ACHN (cell line): ENCODE measurements around the gene BACE2.
"Not testable (repeated sequence)": the region's sequence is repeated elsewhere in the genome, so short reads cannot be mapped to it uniquely, and the experiment has no call there.

ENCODE experiments used
- DNase-seq: peaks from one replicate; pipeline ENCODE4 v3.0.0-alpha.2; 2015
- in situ Hi-C: cut with HindIII; loops from 2 replicates; pipeline ENCODE4 v1.10.0; 2017; ENCODE audit warnings: low sequenced_read_pairs, low pct_ligation_motif_present, low pct_unique_long_range_greater_than_20kb

Gene BACE2

DNA sequence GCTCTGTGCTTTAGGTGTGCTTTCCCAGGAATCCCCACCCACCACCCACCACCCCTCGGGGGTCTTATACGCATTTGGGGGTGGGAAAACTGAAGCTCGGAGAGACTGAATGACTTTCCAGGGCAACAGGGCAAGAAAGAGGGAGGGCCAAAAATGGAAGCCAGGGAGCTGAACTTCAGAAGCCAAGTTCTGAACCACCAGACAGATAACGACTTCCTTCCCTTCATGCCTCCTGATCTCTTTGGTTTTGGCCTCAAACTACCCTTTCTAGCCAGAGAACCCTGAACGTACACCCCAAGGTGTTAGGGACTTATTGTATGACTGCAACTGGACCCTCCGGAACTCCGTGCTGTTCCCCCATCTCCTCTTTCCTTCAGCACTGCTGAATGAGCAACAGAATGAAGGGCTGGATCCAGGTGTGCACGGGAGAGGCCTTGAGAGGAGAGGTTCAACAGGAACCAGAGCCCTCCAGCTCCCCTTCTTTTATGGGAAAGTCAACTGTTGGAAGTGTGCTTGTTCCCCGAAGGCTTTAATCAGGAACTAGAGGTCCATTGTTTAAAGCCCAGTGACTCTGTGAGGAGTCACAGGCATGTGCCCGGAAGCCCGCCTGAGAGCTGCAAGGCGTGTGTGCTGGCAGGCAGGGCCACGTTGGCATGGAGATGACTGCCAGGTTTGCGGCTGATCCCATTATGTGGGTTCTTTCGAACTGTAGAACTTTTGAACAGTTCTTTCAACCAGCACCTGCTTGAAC is 3.1 kb downstream of the BACE2 start:
- DNase-seq: no peak
- in situ Hi-C loops: no loop called here

- in situ Hi-C loops: no loop called here
- no peak for DNase-seq
Measured at GRCh38 chr21:41175080-41175479, 7.1 kb downstream of the BACE2 start.

DNA sequence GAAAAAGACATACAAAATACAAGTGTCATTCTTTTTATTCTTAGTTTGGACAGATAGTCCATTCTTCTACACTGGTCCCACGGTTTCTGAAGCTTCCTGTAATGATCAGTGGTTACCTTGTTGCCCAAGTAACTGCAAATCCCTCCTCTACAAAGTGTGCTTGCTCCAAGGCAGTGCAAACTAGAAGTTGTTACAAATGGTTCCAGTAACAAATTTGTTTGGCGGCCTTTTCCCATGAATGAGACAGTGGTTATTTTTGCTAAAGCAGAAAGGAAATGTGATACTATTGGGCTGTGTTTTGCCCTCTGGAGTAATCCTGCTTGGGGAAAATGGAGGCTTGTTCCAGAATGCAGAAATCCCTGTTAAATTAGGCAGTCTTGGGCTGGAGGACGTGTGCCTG is 8.9 kb downstream of the BACE2 start:
- DNase-seq: no peak
- in situ Hi-C loops: no loop called here

- peak; percentile 35 for DNase-seq
- in situ Hi-C loops: no loop called here
Measured at GRCh38 chr21:41180752-41181151, 12.8 kb downstream of the BACE2 start.

DNA sequence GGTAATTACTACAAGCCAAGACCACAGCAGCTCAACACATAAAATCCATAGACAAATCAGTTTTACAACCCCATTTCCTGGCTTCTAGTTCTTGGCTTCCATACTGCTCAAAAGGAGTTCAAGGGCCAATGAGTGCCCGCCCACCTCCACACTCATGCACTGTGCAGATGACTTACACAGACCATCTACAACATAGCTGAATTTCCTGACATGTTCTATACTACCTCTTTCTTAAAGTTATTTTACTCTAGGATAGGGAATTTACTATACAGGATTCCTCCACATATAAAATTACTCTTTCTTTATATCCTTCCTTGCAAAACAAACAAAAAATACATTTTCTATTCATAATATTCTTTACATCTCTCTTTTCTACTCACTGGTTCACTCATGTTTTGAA is 14.6 kb downstream of the BACE2 start:
- DNase-seq: no peak
- in situ Hi-C loops: no loop called here

DNA sequence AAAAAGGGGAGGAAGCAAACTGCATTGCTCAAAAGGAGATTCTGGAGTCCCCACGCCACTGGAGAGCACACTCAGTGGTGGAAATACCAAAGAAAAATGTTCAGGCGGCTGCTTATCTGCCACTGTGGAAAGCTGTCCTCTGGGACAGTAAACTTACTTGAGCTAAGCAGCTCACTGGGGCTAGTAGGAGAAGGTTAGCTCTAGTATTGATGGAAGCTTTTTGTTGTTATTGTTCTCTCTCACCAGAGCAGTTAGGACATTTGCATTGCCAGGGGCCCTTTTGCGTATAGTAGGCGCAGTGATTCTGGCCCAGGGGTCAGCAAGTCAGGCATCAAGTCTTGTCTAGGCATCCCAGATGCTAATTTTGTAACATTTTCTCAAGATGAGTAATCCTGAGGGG is 15.6 kb downstream of the BACE2 start:
- in situ Hi-C loops: no loop called here
- DNase-seq: no peak

- in situ Hi-C loops: no loop called here
Measured at GRCh38 chr21:41185802-41186201, 17.8 kb downstream of the BACE2 start.

DNA sequence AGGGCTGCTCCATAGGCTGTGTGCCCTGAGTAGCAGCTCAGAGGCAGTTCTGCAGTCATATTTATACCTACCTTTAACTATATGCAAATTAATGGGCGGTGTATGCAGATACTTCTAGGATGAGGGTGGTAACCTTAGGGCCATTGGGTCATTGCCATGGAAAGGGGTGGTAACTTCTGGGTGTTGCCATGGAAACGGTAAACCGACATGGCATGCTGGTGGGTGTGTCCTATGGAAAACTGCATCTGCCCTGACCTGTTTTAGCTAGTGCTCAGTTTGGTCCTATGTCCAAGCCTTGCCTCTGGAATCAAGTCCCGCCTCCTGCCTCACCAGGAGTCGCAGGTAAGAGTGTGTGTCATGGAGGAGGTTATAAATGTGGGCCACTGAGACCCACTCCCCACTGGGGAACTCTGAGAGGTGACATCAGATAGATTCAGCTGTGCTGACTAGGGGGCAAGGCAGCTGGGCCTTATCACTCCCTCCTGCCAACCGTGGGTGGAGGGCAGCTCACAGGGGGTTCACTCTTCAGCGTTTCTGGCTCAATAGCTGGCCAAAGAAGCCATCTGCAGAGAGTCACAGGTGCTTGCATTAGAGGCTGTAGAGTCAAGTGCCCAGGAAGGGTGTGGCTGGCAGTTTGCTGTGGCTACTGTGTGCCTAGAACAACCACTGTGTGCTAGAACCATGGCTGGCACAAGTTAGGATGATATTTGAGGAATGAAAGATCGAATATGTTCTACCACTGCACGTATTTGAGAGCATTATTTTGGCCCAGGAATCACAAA is 19.0 kb downstream of the BACE2 start:
- in situ Hi-C loops: no loop called here
- no peak for DNase-seq

More at GRCh38 chr21:41185802-41186201, 17.8 kb downstream of the BACE2 start:
- no peak for DNase-seq

DNA sequence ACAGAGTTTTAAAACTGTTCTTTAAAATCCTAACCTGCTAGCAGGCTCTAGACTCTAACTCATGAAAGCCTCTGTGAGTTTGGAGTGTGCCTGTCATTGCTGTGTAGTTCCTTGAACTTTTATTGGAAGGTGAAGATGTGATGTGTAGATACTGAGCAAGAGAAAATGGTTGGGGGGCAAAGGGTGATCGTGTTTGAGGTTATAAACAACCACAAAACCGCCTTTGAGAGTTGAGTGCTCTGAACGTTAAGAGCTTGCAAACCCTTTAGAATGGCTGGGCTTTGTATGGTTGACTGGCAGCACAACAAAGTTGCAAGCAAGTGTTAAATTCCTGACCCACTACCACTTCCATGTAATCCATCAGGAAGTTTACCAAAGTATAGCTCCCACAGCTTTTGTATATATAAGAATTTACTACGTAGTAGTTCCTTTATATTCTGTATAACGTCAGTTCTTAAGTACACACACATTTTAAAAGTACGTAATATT is 19.6 kb downstream of the BACE2 start:
- in situ Hi-C loops: no loop called here
- no peak for DNase-seq

DNA sequence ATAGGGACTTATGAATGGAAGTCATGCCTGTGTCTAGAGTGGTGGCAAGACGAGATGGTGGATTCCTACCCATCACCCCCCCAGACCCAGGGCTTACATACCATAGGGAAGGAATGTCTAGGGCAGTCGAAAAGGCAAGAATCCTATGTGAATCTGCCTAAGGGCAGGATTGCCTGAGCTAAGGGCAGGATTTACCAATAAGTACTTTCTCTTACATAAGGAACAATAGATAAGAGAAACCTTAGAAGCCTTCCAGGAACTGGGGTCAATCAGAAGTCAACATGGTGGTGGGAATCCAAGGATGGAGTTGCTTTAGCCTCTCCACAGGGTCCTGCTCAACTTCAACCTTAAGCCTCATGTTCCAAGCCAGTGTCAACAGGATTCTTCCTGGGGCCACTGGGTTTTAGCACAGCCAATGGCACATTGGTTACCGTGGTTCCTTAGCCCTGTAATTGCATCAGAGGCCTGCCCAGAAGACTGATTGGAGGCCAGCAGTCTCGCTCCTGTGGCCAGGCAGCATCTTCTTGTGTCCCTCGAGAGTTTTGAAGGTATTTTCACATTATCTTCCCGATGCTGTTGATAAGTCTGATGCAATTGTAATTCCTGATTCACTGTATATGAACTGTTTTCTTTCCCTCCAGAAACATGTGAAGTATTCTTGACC is 20.7 kb downstream of the BACE2 start:
- in situ Hi-C loops: no loop called here
- no peak for DNase-seq

DNA sequence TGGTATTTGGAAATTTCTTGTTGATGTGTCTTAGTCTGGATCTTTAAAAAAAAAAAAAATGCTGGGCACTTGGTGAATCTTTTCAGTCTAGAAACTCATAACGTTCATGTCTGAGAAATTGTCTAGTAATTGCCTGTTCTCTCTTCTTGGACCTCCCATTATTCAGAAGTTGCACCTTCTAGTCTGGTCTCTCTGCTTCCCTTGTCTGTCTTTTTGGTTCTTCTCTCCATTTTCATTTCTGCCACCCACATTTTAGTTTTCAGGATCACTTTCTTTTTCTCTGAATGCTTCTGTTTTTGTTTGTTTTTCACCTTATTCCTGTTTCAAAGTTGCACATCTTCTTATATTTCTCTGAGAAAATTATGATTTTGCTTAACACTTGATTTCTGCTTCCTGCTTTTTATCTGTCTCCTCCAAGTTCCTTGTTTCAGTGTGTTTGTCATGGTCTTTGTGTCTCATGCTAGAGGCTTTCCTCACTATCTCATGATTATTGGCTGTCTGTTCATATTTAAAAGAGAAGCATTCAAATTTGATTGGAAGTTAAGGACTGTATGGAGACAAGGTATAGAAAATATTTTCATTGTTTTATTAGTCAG is 21.3 kb downstream of the BACE2 start:
- DNase-seq: no peak
- in situ Hi-C loops: no loop called here

- in situ Hi-C loops, DNase-seq: not testable (repeated sequence)
Measured at GRCh38 chr21:41192552-41192951, 24.6 kb downstream of the BACE2 start.

GRCh38 chr21:41195311-41195710 is 27.4 kb downstream of the BACE2 start:
- in situ Hi-C loops: no loop called here
- DNase-seq: no peak

- in situ Hi-C loops: no loop called here
- DNase-seq: peak; percentile 56
Measured at GRCh38 chr21:41196993-41197392, 29.0 kb downstream of the BACE2 start.

- DNase-seq: no peak
- in situ Hi-C loops: no loop called here
Measured at GRCh38 chr21:41197582-41197981, 29.6 kb downstream of the BACE2 start.

DNA sequence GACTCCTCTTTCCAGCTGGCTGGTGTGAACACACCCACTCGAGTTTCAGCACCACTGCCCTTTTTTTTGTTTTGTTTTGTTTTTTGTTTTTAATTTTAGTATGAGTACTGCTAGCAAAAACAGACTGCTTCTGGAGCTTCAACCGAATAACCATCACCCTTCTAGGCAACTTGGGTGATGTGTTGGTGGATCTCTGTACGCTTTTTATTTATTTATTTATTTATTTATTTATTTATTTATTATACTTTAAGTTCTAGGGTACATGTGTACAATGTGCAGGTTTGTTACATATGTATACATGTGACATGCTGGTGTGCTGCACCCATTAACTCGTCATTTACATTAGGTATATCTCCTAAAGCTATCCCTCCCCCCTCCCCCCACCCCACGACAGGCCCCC is 30.7 kb downstream of the BACE2 start:
- in situ Hi-C loops, DNase-seq: not testable (repeated sequence)

GRCh38 chr21:41199123-41199522 is 31.2 kb downstream of the BACE2 start:
- in situ Hi-C loops: no loop called here

DNA sequence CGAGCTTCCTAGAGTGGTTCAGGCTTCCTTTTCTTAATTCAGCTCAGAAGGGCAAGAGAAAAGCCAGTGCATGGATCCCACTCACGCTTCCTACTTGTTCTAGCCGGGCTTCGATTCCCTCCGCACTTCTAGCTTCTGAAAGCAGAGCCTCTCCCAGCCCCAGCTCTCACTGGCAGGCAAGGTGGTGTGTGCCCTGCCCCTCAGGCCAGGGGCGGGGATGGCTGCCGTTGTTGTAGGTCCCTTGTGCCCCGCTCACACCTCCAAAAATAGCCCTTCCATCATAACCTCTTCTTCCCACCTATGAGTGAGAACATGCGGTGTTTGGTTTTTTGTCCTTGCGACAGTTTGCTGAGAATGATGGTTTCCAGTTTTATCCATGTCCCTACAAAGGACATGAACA is 31.6 kb downstream of the BACE2 start:
- in situ Hi-C loops: no loop called here
- DNase-seq: no peak

More at GRCh38 chr21:41199123-41199522, 31.2 kb downstream of the BACE2 start:
- no peak for DNase-seq

DNA sequence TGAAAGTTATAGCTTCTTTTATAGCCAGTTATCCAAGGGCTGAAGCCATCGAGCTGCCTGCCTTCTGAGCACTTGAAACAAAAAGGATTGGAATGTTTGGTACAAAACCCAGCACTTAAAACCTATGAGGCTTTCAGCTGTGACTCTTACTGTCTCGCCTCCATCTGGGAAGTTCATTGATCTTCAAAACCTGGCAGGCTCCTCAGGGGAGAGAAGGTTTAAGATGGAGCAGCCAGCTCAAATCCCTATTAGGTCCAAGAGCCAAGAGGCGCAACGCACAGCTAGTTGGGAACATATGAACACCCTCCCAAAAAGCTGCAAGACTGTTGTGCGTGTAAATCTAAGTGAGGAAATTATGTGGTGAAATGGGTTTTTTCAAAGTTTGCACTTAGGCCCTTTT is 33.4 kb downstream of the BACE2 start:
- no peak for DNase-seq
- in situ Hi-C loops: no loop called here
